ENCODE measurements around the gene SHTN1. TPM values are rescaled to one million over a fixed set of nuclear protein-coding genes. Genes with fewer than 3 reads are reported as not detected.

The SHTN1 gene
- total RNA-seq, 4 donors from 2014 or later = 16.8 to 45.8 (median 20.4) TPM

GRCh38 chr10:116877391-116877790 lies 127.6 kb downstream of the SHTN1 start:
- TF ChIP-seq POLR2AphosphoS5 (IDR thresholded peaks at IDR 0.05) = no peak
- no peak for TF ChIP-seq CTCF (IDR thresholded peaks at IDR 0.05)
- no peak for TF ChIP-seq EP300 (IDR thresholded peaks at IDR 0.05; ENCODE audit: low read depth)
- no peak for TF ChIP-seq POLR2A (IDR thresholded peaks at IDR 0.05)
- no peak for DNase-seq
- peaks cover 6% of the 10 kb centered on the region for H3K27me3 ChIP-seq
- H3K36me3 ChIP-seq = no peaks in the 10 kb centered on the region
- intact Hi-C loops (cut with DNase I; ENCODE audit: low total_unique reads) (no loop called here), in situ Hi-C loops (cut with MboI; ENCODE audit: low pct_ligation_motif_present in 1 of 4, low pct_unique_long_range_greater_than_20kb in 1 of 4, low sequenced_read_pairs in 3 of 4) (no loop called here)
- H3K4me3 ChIP-seq = no peak overlapping the region
- 79% methylated on average over 3 of the region's 3 CpGs; no CpG with 5 or more reads in 1 of the 2 donors for WGBS, 2 donors (ENCODE audit: low coverage in 1 of 2)
- H3K9me3 ChIP-seq = no peaks in the 10 kb centered on the region
- no peak overlapping the region for H3K27ac ChIP-seq
- H3K4me1 ChIP-seq = no peaks in the 10 kb centered on the region

- intact Hi-C loops (cut with DNase I; ENCODE audit: low total_unique reads) (no loop called here), in situ Hi-C loops (cut with MboI; ENCODE audit: low pct_ligation_motif_present in 1 of 4, low pct_unique_long_range_greater_than_20kb in 1 of 4, low sequenced_read_pairs in 3 of 4) (no loop called here)
- Histone ChIP-seq H3K27me3 (peaks cover 6% of the 10 kb centered on the region), H3K9me3 (no peaks in the 10 kb centered on the region), H3K4me1 (no peaks in the 10 kb centered on the region), H3K27ac (no peak overlapping the region), H3K36me3 (no peaks in the 10 kb centered on the region), H3K4me3 (no peak overlapping the region)
- no peak for DNase-seq
- WGBS, 2 donors (ENCODE audit: low coverage in 1 of 2) = 80 to 82% methylated on average over 2 of the region's 2 CpGs
- no peak for TF ChIP-seq CTCF (IDR thresholded peaks at IDR 0.05)
- TF ChIP-seq EP300 (IDR thresholded peaks at IDR 0.05; ENCODE audit: low read depth) = no peak
- TF ChIP-seq POLR2A (IDR thresholded peaks at IDR 0.05) = no peak
- TF ChIP-seq POLR2AphosphoS5 (IDR thresholded peaks at IDR 0.05) = no peak
Observed at GRCh38 chr10:116875897-116876296, 129.1 kb downstream of the SHTN1 start.

- DNase-seq = no peak
- in situ Hi-C loops (cut with MboI; ENCODE audit: low pct_ligation_motif_present in 1 of 4, low pct_unique_long_range_greater_than_20kb in 1 of 4, low sequenced_read_pairs in 3 of 4) (no loop called here), intact Hi-C loops (cut with DNase I; ENCODE audit: low total_unique reads) (no loop called here)
- Histone ChIP-seq H3K27ac (no peak overlapping the region), H3K4me3 (no peak overlapping the region), H3K9me3 (no peaks in the 10 kb centered on the region), H3K27me3 (peaks cover 6% of the 10 kb centered on the region), H3K4me1 (no peaks in the 10 kb centered on the region), H3K36me3 (no peaks in the 10 kb centered on the region)
- TF ChIP-seq POLR2A (IDR thresholded peaks at IDR 0.05) (no peak), POLR2AphosphoS5 (IDR thresholded peaks at IDR 0.05) (no peak), CTCF (IDR thresholded peaks at IDR 0.05) (no peak), EP300 (IDR thresholded peaks at IDR 0.05; ENCODE audit: low read depth) (no peak)
- WGBS, 2 donors (ENCODE audit: low coverage in 1 of 2) = 55 to 76% methylated on average over 2 of the region's 2 CpGs
Observed at GRCh38 chr10:116873134-116873533, 131.9 kb downstream of the SHTN1 start.

GRCh38 chr10:116870949-116871348 lies 134.0 kb downstream of the SHTN1 start:
- Histone ChIP-seq H3K27me3 (peaks cover 6% of the 10 kb centered on the region), H3K9me3 (no peaks in the 10 kb centered on the region), H3K4me3 (no peak overlapping the region), H3K27ac (no peak overlapping the region), H3K36me3 (no peaks in the 10 kb centered on the region), H3K4me1 (no peaks in the 10 kb centered on the region)
- TF ChIP-seq EP300 (IDR thresholded peaks at IDR 0.05; ENCODE audit: low read depth) = no peak
- TF ChIP-seq POLR2A (IDR thresholded peaks at IDR 0.05) = no peak
- TF ChIP-seq CTCF (IDR thresholded peaks at IDR 0.05) = no peak
- no peak for TF ChIP-seq POLR2AphosphoS5 (IDR thresholded peaks at IDR 0.05)
- WGBS, 2 donors (ENCODE audit: low coverage in 1 of 2) = 64 to 88% methylated on average over 2 of the region's 2 CpGs
- intact Hi-C loops (cut with DNase I; ENCODE audit: low total_unique reads) = no loop called here
- DNase-seq = no peak
- in situ Hi-C loops (cut with MboI; ENCODE audit: low pct_ligation_motif_present in 1 of 4, low pct_unique_long_range_greater_than_20kb in 1 of 4, low sequenced_read_pairs in 3 of 4) = no loop called here
